Lower leg skin (tissue), 3 donors: ENCODE data around the gene HSD17B2.

Source experiments
- CTCF ChIP-seq, 3 donors: fragments of 450-650 bp; IDR thresholded peaks; one replicate each; pipeline ENCODE4 v1.5.1; 2016; ENCODE audit warnings: antibody characterized with exemption in 3 of 3, mild to moderate bottlenecking in 3 of 3, moderate library complexity in 2 of 3
- POLR2A ChIP-seq, 2 donors: fragments of 450-650 bp; IDR thresholded peaks; one replicate each; pipeline ENCODE4 v1.6.1; 2016 to 2017; ENCODE audit warnings: antibody characterized with exemption in 2 of 2, mild to moderate bottlenecking in 1 of 2, moderate library complexity in 1 of 2

GRCh38 chr16:82079892-82080291 lies 44.8 kb downstream of the HSD17B2 start:
- TF ChIP-seq CTCF (IDR thresholded peaks at IDR 0.05) (no peak), POLR2A (IDR thresholded peaks at IDR 0.05) (no peak)
